HuH-7 (cell line): ENCODE measurements around the gene RIMBP2.

Experiments used
- DNase-seq: peaks from one replicate; pipeline ENCODE4 v3.0.0; 2011; ENCODE audit warnings: low spot score

The RIMBP2 gene

GRCh38 chr12:130366159-130366558, 349.9 kb downstream of the RIMBP2 start:
- DNase-seq, result no peak

GRCh38 chr12:130364578-130364977, 351.5 kb downstream of the RIMBP2 start:
- no peak for DNase-seq

DNA sequence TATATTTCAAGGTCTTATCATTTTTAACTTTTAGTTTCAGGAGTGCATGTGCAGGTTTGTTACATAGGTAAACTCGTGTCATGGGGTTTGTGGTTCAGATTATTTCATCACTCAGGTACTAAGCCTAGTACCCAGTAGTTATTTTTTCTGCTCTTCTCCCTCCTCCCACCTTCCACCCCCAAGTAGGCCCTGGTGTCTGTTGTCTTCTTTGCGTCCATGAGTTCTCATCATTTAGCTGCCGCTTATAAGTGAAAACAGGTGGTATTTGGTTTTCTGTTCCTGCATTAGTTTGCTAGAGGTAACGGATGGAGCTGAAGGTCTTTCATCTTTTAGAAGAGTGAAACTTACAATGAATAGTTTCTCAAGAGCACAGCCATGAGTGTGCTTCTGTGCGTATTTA, 354.0 kb downstream of the RIMBP2 start:
- no peak for DNase-seq

- DNase-seq, result no peak
These were observed 358.3 kb downstream of the RIMBP2 start for GRCh38 chr12:130357729-130358330.

DNA sequence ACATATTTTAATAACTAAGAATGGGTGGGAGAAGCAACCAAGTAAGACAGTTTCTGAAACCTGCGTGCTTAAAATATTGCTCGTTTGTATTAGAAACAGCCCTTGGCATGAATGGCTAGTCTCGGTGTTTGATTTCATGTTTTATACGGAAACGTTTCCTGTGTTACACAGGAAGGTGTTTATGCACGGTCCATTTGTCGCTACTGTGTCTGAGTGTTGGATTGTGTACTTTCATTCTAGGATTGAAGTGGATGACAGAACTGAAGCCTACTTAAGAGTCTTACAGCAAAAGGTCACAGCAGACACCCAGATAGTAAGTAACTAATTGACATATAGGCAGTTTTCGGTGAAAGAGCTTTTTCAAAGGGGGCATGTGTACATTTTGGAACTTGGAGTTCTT, 358.9 kb downstream of the RIMBP2 start:
- DNase-seq, result no peak

DNA sequence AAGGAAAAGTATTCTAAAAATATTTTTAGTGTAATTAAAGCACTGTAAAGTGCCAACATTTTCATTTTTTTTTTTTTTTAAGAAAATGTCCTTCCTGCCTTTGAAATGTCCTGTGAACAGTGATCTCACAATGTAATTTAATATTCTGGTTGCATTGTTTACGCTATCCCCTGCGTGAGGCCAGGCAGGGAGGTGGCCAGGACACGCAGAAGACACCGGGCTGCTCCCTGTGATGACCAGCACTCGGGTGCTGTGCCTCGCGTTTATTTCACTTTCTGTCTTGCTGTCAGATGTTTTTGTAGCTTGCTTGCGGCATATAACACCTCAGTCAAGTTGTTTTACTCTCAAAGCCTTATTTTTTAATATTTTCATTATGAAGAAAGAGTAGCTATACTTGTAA, 359.9 kb downstream of the RIMBP2 start:
- no peak for DNase-seq

- DNase-seq, result no peak
These were observed 361.7 kb downstream of the RIMBP2 start for GRCh38 chr12:130354407-130354806.

GRCh38 chr12:130353081-130353480, 363.0 kb downstream of the RIMBP2 start:
- no peak for DNase-seq

DNA sequence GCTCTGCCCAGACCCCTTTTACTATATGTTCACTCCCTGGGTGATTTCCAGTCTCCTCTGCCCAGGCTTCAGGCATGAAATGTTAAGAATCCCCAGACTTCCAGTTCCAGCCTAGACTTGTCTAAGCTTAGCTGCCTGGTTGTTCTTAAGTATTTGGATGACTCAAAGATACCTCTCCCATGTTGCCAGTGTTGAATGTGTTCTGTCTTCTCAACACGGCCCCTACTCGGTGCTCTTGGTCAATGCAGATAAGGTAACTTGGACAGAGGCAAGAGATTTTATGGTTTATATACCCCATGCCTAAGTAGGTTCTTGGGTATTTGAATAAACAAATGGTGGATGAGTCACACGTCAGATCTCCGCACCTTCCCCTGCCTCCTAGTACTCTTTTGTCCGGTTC, 364.8 kb downstream of the RIMBP2 start:
- DNase-seq, result no peak

- no peak for DNase-seq
These were observed 365.4 kb downstream of the RIMBP2 start for GRCh38 chr12:130350715-130351114.

- no peak for DNase-seq
These were observed 368.5 kb downstream of the RIMBP2 start for GRCh38 chr12:130347588-130347987.
